HepG2 (cell line): Measurements from ENCODE around the gene MXRA8. TPM values are rescaled to one million over a fixed set of nuclear protein-coding genes. Genes with fewer than 3 reads are reported as not detected.

Experiments used
- ARNT ChIP-seq: fragments of 450-650 bp; IDR thresholded peaks from 2 replicates; pipeline ENCODE4 v1.6.1; 2017
- CC2D1A ChIP-seq: sonication (generic); formaldehyde crosslinking; IDR thresholded peaks from 2 replicates; pipeline ENCODE4 v1.8.1; 2023; ENCODE audit warnings: mild to moderate bottlenecking, missing genetic modification reagents
- DMTF1 ChIP-seq: sonication (generic); formaldehyde crosslinking; IDR thresholded peaks from 2 replicates; pipeline ENCODE4 v1.4.0; 2020; ENCODE audit warnings: mild to moderate bottlenecking, missing genetic modification reagents
- IRF1 ChIP-seq: sonication (generic); formaldehyde crosslinking; IDR thresholded peaks from 2 replicates; pipeline ENCODE4 v1.4.0; 2020; ENCODE audit warnings: low read depth, mild to moderate bottlenecking, missing genetic modification reagents
- NFYB ChIP-seq: sonication (generic); formaldehyde crosslinking; IDR thresholded peaks from 2 replicates; pipeline ENCODE4 v1.4.0; 2020; ENCODE audit warnings: missing genetic modification reagents
- RAD51 ChIP-seq: fragments of 450-650 bp; IDR thresholded peaks from 2 replicates; pipeline ENCODE4 v1.6.1; 2016; ENCODE audit warnings: borderline replicate concordance
- ZNF281 ChIP-seq: sonication (generic); formaldehyde crosslinking; IDR thresholded peaks from 2 replicates; pipeline ENCODE4 v1.4.0; 2020; ENCODE audit warnings: missing genetic modification reagents, borderline replicate concordance
- ZNF326 ChIP-seq: sonication (generic); formaldehyde crosslinking; IDR thresholded peaks from 2 replicates; pipeline ENCODE4 v1.4.0; 2020; ENCODE audit warnings: missing genetic modification reagents, borderline replicate concordance
- ZNF362 ChIP-seq: sonication (generic); formaldehyde crosslinking; IDR thresholded peaks from 2 replicates; pipeline ENCODE4 v1.4.0; 2020; ENCODE audit warnings: missing genetic modification reagents, mild to moderate bottlenecking, borderline replicate concordance
- ZNF407 ChIP-seq: sonication (generic); formaldehyde crosslinking; IDR thresholded peaks from one replicate; pipeline ENCODE4 v1.5.1; 2020; ENCODE audit warnings: mild to moderate bottlenecking, missing genetic modification reagents; ENCODE audit errors: not compliant biosample characterization
- ZNF776 ChIP-seq: sonication (generic); formaldehyde crosslinking; IDR thresholded peaks from 2 replicates; pipeline ENCODE4 v1.4.0; 2020; ENCODE audit warnings: mild to moderate bottlenecking, missing genetic modification reagents
- ZSCAN12 ChIP-seq: sonication (generic); formaldehyde crosslinking; IDR thresholded peaks from 2 replicates; pipeline ENCODE4 v1.9.0; 2021; ENCODE audit warnings: mild to moderate bottlenecking, missing genetic modification reagents
- polyA plus RNA-seq, 8 experiments: library from polyadenylated mRNA; depleted of rRNA in 3 of 8; stranded (reverse) in 7 of 8; unstranded in 1 of 8; fragments of >200 nt; fragmentation: Illumina TruSeq in 4 of 8; extraction: Trizol in 4 of 8; gene quantifications; 2 replicates each; pipeline versions ENCODE4 v1.2.1 to v1.2.3, GENCODE V29; 2011 to 2016; ENCODE audit warnings: low read depth in 4 of 8, missing spikeins in 1 of 8, mixed read lengths in 1 of 8; ENCODE audit not compliant: insufficient read depth in 1 of 8
- total RNA-seq, 5 experiments: library from RNA; depleted of rRNA; stranded (reverse); fragments of >200 nt; fragmentation: Illumina TruSeq; extraction: Trizol; gene quantifications; 2 replicates each; pipeline ENCODE4 v1.2.3, GENCODE V29; 2016; ENCODE audit warnings: low read depth in 1 of 5

The MXRA8 gene
- total and polyA plus RNA-seq, 2 of the 13 experiments (the other 11 are each of a cell fraction or from before 2014, with no cell fraction given) = 19.8 to 44.8 TPM

GRCh38 chr1:1406821-1407635 is 48.7 kb upstream of the MXRA8 start, which contains the start of gene MRPL20 (continued):
- no peak for TF ChIP-seq ZNF407 (CRISPR knock-in tag)
- TF ChIP-seq ARNT = no peak
- TF ChIP-seq CC2D1A = no peak
- TF ChIP-seq ZNF362 (CRISPR knock-in tag) = peak; percentile 51
- peak; percentile 53; the same call in 1 of the 2 replicates for TF ChIP-seq IRF1 (CRISPR knock-in tag)
- no peak for TF ChIP-seq RAD51
- no peak for TF ChIP-seq DMTF1 (CRISPR knock-in tag)
- peak; percentile 92; the same call in 1 of the 2 replicates for TF ChIP-seq ZNF776
- TF ChIP-seq ZNF326 (CRISPR knock-in tag) = no peak
- no peak; the same call in 1 of the 2 replicates for TF ChIP-seq ZNF281 (CRISPR knock-in tag)
- TF ChIP-seq NFYB (CRISPR knock-in tag) = 0 out of 2 replicates have a peak, but pooled peaks have one; percentile 32
- no peak for TF ChIP-seq ZSCAN12 (CRISPR knock-in tag)
